OCI-LY1 (cell line): Measurements from ENCODE around the gene ELAVL3.

Source experiments
- EZH2 ChIP-seq: fragments of 200-600 bp; sonication (generic), shearing (Covaris generic); IDR thresholded peaks from 2 replicates; pipeline ENCODE4 v1.8.0; 2017; ENCODE audit warnings: borderline replicate concordance, mixed run types, mild to moderate bottlenecking, antibody characterized with exemption, low read length, moderate library complexity, mixed read lengths
- TF ChIP-seq, protein P1 (sequence below): fragments of 200-600 bp; sonication (generic), shearing (Covaris generic); IDR thresholded peaks from 2 replicates; pipeline ENCODE4 v1.5.1; 2017; ENCODE audit warnings: mild to moderate bottlenecking, antibody characterized with exemption, low read length, moderate library complexity, mixed read lengths

DNA sequence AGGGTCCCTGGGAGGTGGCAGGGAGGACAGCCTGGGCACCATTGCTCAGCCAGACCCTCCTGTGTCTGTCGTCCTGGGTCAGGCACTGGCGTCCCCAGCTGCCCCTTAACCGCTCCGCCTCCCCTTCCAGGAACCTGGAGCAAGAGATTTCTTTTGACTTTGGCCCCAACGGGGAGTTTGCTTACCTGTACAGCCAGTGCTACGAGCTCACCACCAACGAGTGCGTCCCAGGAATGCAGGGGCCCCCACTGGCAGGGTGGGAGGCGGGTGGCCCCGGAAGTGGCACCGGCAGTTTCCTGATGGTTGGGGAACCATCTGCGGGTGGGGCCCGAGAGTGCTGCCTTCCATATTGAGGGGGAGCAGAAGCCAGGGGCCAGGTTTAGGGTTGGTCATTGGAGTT is 32.4 kb downstream of the ELAVL3 start:
- TF ChIP-seq, protein P1, sequence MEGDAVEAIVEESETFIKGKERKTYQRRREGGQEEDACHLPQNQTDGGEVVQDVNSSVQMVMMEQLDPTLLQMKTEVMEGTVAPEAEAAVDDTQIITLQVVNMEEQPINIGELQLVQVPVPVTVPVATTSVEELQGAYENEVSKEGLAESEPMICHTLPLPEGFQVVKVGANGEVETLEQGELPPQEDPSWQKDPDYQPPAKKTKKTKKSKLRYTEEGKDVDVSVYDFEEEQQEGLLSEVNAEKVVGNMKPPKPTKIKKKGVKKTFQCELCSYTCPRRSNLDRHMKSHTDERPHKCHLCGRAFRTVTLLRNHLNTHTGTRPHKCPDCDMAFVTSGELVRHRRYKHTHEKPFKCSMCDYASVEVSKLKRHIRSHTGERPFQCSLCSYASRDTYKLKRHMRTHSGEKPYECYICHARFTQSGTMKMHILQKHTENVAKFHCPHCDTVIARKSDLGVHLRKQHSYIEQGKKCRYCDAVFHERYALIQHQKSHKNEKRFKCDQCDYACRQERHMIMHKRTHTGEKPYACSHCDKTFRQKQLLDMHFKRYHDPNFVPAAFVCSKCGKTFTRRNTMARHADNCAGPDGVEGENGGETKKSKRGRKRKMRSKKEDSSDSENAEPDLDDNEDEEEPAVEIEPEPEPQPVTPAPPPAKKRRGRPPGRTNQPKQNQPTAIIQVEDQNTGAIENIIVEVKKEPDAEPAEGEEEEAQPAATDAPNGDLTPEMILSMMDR, result no peak
- no peak for TF ChIP-seq EZH2
